KOPT-K1 (cell line): Measurements from ENCODE around the gene GANAB.
"Not testable (repeated sequence)": the region's sequence is repeated elsewhere in the genome, so short reads cannot be mapped to it uniquely, and the experiment has no call there.

ENCODE experiments used
- H3K27ac ChIP-seq: fragments of 200-600 bp; sonication (generic); 2 replicates; pipeline ENCODE4 v1.5.1; 2016; ENCODE audit warnings: antibody characterized with exemption, mild to moderate bottlenecking, low read depth, low read length; ENCODE audit not compliant: poor library complexity, severe bottlenecking
- H3K36me3 ChIP-seq: fragments of 200-600 bp; sonication (generic); 2 replicates; pipeline ENCODE4 v1.5.1; 2017; ENCODE audit warnings: antibody characterized with exemption, mild to moderate bottlenecking, low read length, moderate library complexity; ENCODE audit not compliant: insufficient read depth
- H3K9me3 ChIP-seq: fragments of 200-600 bp; sonication (generic); 2 replicates; pipeline ENCODE4 v1.5.1; 2017; ENCODE audit warnings: antibody characterized with exemption, low read length, mild to moderate bottlenecking; ENCODE audit not compliant: insufficient read depth, poor library complexity, severe bottlenecking

The GANAB gene

DNA sequence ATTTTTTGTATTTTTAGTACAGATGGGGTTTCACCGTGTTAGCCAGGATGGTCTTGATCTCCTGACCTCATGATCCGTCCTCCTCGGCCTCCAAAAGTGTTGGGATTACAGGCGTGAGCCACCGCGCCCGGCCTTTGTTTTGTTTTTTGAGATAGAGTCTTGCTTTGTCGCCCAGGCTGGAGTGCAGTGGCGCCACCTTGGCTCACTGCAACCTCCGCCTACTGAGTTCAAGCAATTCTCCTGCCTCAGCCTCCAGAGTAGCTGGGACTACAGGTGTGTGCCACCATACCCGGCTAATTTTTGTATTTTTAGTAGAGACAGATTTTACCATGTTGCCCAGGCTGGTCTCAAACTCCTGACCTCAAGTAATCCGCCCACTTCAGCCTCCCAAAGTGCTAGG is 3.9 kb upstream of the GANAB start:
- not testable (repeated sequence) for H3K27ac ChIP-seq, H3K9me3 ChIP-seq
- peaks cover 27% of the 10 kb centered on the region for H3K36me3 ChIP-seq

- H3K27ac ChIP-seq: no peak overlapping the region
- H3K36me3 ChIP-seq: peaks cover 34% of the 10 kb centered on the region
- no peaks in the 10 kb centered on the region for H3K9me3 ChIP-seq
Measured at GRCh38 chr11:62649486-62649885, 3.1 kb upstream of the GANAB start.

- H3K27ac ChIP-seq: no peak overlapping the region
Measured at GRCh38 chr11:62648967-62649364, 2.6 kb upstream of the GANAB start.

GRCh38 chr11:62648185-62648966 is 2.0 kb upstream of the GANAB start:
- Histone ChIP-seq H3K36me3 (peaks cover 45% of the 10 kb centered on the region), H3K9me3 (no peaks in the 10 kb centered on the region), H3K27ac (no peak overlapping the region)

More at GRCh38 chr11:62648967-62649364, 2.6 kb upstream of the GANAB start:
- H3K36me3 ChIP-seq: peaks cover 39% of the 10 kb centered on the region
- no peaks in the 10 kb centered on the region for H3K9me3 ChIP-seq

- H3K36me3 ChIP-seq: peaks cover 53% of the 10 kb centered on the region
- H3K9me3 ChIP-seq: no peaks in the 10 kb centered on the region
- no peak overlapping the region for H3K27ac ChIP-seq
Measured at GRCh38 chr11:62647609-62648005, 1.2 kb upstream of the GANAB start.

DNA sequence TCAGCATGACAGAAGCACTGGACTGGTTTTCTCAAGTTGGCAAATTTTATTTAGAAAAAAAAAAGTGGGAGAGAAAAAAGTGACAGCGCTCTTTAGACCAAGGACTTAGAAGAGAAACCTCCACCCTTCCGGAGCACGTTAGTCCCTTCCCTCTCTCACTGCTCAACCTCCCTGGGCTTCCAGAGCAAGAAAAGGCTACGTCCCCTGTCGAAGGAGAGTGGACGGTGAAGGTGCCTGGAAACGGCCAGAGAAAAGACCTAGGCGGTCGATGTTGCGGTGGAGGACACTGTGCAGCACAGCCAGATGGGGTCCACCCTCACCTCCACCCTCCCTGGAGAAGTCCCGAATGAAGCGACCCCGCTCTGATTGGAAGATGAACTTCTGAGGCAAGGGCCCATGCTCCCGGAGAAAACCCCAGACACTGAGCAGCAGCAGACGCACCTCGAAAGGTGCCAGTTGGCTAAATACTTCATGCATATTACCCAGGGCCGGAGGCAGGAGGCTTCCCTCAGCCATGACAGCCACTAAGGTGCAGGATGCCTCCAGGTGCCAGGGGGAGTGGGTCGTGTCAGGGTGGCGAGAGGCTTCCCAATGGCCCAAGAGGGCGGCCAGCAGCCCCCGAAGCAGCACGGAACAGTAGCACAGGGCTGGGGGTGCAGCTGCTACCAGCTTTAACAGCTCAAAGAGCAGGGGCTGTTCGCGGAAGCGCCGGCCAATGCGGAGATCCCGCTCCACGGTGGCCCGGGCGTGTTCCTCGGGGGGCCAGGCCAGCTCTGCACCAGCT is 604 bp upstream of the GANAB start:
- H3K36me3 ChIP-seq: peaks cover 55% of the 10 kb centered on the region
- H3K9me3 ChIP-seq: no peaks in the 10 kb centered on the region
- peak overlapping the region; percentile 92 for H3K27ac ChIP-seq

- peak overlapping the region; percentile 92 for H3K27ac ChIP-seq
- no peaks in the 10 kb centered on the region for H3K9me3 ChIP-seq
- H3K36me3 ChIP-seq: peaks cover 55% of the 10 kb centered on the region
Measured at GRCh38 chr11:62645671-62645945, 805 bp downstream of the GANAB start.

GRCh38 chr11:62644220-62644619 is 2.2 kb downstream of the GANAB start:
- peaks cover 55% of the 10 kb centered on the region for H3K36me3 ChIP-seq
- H3K9me3 ChIP-seq: no peaks in the 10 kb centered on the region
- no peak overlapping the region for H3K27ac ChIP-seq

DNA sequence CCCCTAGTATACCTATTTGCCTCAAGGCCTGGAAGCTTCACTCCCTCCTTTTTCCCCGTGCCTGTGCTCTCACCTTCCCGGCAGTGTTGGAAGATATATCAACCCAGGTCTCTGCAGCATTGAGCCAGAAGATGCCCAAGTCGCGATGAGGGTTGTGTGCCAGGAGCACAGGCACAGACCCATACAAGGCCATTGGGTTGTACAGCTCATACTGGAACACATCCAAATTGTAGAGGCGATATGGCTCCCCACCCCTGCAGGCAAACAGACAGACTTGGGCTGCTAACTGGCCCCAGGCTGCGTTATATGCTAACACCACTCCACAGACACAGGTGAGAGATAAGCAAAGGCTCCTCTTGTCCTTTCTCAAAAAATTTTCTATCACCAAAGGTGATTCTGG is 13.9 kb downstream of the GANAB start:
- no peaks in the 10 kb centered on the region for H3K9me3 ChIP-seq
- peaks cover 99% of the 10 kb centered on the region for H3K36me3 ChIP-seq
- no peak overlapping the region for H3K27ac ChIP-seq

DNA sequence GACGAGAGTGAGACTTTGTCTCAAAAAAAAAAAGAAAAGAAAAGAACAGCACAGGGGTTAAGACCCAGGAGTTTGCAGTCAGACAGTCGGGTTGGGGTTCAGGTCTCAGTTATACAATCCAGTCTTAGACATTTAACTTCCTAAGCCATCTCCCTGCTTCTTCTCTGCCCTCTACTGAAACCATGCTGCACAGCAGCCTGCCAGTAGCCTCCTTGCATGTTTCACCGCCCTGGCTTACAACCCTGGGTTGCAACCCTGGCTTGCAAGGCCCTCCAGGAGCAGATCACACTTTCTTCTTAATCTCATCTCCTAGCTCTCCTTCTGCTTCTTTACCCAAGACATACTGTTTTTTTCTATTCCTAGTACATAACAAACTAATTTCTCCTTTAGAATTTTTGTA is 18.7 kb downstream of the GANAB start:
- Histone ChIP-seq H3K27ac (no peak overlapping the region), H3K9me3 (no peaks in the 10 kb centered on the region), H3K36me3 (peaks cover 86% of the 10 kb centered on the region)

GRCh38 chr11:62622476-62623089 is 23.8 kb downstream of the GANAB start:
- Histone ChIP-seq H3K36me3 (peaks cover 42% of the 10 kb centered on the region), H3K27ac (peak overlapping the region; percentile 86), H3K9me3 (no peaks in the 10 kb centered on the region)

- peak within 1 kb of the TSS; percentile 86 for H3K27ac ChIP-seq
- H3K9me3 ChIP-seq: no peaks in the 10 kb centered on the region
- peaks cover 42% of the 10 kb centered on the region for H3K36me3 ChIP-seq
Measured at GRCh38 chr11:62621567-62622470, 24.6 kb downstream of the GANAB start, which contains the start of gene B3GAT3. TSS of gene B3GAT3 (minus strand) at chr11:62621986. CDS start at chr11:62621947, 39 bp downstream.

DNA sequence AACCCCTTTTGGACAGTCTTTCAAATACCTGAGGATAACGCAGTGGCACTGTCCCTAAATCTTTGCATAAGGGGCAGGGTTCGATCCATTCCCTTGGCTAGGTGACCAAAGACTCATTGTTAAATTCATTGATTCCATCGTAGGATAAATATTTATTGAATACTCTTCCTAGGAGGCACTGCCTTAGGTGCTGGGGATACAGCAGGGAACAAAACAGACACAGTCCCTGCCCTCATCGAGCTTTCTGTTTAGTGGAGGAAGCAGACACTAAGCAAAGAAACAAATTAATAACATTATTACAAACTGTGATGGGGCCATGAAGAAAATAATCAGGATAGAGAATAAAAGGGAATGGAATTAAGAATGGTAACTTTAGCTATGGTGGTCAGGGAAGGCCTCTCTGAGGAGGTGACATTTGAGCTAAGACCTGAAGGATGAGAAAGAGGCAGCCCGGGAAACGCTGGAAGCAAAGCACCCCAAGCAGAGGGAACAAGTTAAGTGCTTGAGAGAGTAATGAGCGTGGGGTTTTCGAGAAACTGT is 25.3 kb downstream of the GANAB start:
- H3K36me3 ChIP-seq: peaks cover 41% of the 10 kb centered on the region
- no peaks in the 10 kb centered on the region for H3K9me3 ChIP-seq
- H3K27ac ChIP-seq: peak overlapping the region; percentile 86

GRCh38 chr11:62616957-62617356 is 29.5 kb downstream of the GANAB start:
- not testable (repeated sequence) for H3K9me3 ChIP-seq, H3K27ac ChIP-seq
- H3K36me3 ChIP-seq: peaks cover 36% of the 10 kb centered on the region
